Measurements from ENCODE around the gene PPP3CA. TPM values are rescaled to one million over a fixed set of nuclear protein-coding genes. Genes with fewer than 3 reads are reported as not detected.

The PPP3CA gene
- total RNA-seq, 2 experiments from 2014 or later: 12.9 to 13.8 TPM

DNA sequence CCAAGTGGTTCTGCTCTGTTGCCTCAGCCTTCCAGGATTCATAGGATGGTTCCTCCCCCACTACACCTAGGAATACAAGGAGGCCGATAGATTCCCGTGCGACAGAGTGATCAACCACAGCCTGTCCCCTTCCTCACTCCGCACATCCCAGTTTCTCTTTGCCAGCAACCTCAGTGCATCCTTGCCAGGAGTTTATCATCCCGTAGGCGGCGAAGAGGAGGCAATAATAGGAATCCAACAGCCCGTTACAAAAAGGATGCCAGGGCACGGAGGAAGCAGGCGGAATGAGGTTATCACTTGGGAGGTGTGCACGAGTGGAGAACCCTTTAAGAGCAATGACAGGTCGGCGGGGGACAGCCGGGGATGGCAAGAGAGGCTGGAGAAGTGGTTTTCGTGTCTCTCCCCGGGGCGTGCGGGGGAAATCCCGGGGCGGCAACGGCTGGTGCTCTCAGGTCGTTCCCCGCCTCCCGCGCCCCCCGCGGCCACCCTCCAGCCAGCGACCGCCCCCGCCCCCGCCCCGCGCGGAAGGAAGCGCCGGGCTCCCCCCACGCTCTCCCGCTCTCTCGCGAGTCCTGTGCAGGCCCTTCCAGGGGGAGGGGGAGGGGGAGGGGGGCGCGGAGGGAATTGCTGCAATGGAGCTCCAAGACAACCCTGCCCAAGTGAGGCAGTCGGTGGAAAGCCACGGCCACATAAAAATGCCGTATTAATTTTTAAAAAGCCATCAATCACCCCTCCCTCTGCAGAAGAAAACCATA lies 1.6 kb downstream of the PPP3CA start:
- no peak for TF ChIP-seq CTCF (IDR thresholded peaks at IDR 0.05)
- CTCF ChIA-PET: interaction anchor here (0.7 to 1.7 kb wide), 2 partner anchors 17 to 325 kb away, joined by 3 to 4 read pairs; no protein-coding TSS in a partner anchor
- DNase-seq: peak; percentile 15 to 87 (median 46)
- Mint-ChIP-seq H3K9me3 (no peaks in the 10 kb centered on the region), H3K4me3 (peak overlapping the region; percentile 100), H3K4me1 (ENCODE audit: low read depth) (peaks cover 51% of the 10 kb centered on the region), H3K27me3 (peaks cover 32% of the 10 kb centered on the region), H3K27ac (peak overlapping the region; percentile 94), H3K36me3 (ENCODE audit: low read depth) (peaks cover 23% of the 10 kb centered on the region)
- Histone ChIP-seq H3K27ac (ENCODE audit: low read depth in 1 of 2, low read length in 2 of 2) (peak overlapping the region in 1 of 2 donors; percentile 23), H3K4me3 (ENCODE audit: low read length) (peak overlapping the region; percentile 86), H3K9me3 (ENCODE audit: control insufficient read depth in 1 of 2, insufficient read depth in 1 of 2, low read length in 2 of 2) (no peaks in the 10 kb centered on the region), H3K4me1 (ENCODE audit: insufficient read depth, low read length) (peaks cover 15% of the 10 kb centered on the region), H3K36me3 (ENCODE audit: insufficient read depth, low read length) (no peaks in the 10 kb centered on the region), H3K27me3 (ENCODE audit: control insufficient read depth in 1 of 2, insufficient read depth in 2 of 2, low read length in 2 of 2) (peaks cover 0 to 4% of the 10 kb centered on the region in 2 experiments)
- intact Hi-C loops (cut with DNase I, micrococcal nuclease): loop anchor here (2.0 to 10.0 kb wide), 11 partner anchors 63 to 1781 kb away; partner anchors contain the start of genes SLC39A8 (in 2 of the 2), DNAJB14 (in 1 of the 2), TRMT10A (in 1 of the 2) and UBE2D3 (in 1 of the 2)
- ATAC-seq (ENCODE audit: poor library complexity): no peak
- POLR2A ChIA-PET: interaction anchor here (1.1 to 4.8 kb wide), 7 partner anchors 9 to 1523 kb away, joined by 4 to 48 read pairs (median 15); partner anchors contain the start of gene CISD2

DNA sequence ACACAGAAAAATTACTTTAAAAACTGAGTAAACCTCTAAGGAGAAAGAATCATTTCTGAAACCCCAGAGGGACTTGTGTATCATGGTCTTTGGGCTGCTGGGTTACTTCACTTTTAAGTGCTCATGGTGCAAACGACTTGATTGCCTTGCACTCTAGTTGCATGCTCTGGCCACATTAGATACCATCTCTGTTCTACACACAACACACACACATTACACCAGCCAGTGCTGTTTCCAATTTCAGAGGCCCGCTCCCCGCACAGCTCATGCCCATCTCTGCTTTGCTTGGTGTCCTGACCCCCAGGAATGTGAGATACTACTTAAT lies 2.1 kb downstream of the PPP3CA start:
- H3K9me3 ChIP-seq (ENCODE audit: control insufficient read depth in 1 of 2, insufficient read depth in 1 of 2, low read length in 2 of 2): no peaks in the 10 kb centered on the region
- H3K36me3 Mint-ChIP-seq (ENCODE audit: low read depth): peaks cover 23% of the 10 kb centered on the region
- H3K4me3 Mint-ChIP-seq: peak overlapping the region; percentile 100
- H3K36me3 ChIP-seq (ENCODE audit: insufficient read depth, low read length): no peaks in the 10 kb centered on the region
- H3K9me3 Mint-ChIP-seq: no peaks in the 10 kb centered on the region
- H3K27me3 Mint-ChIP-seq: peaks cover 27% of the 10 kb centered on the region
- intact Hi-C loops (cut with DNase I, micrococcal nuclease): loop anchor here (5.0 to 10.0 kb wide), 9 partner anchors 63 to 1780 kb away; partner anchors contain the start of genes DNAJB14 (in 1 of the 2), SLC39A8 (in 1 of the 2), TRMT10A (in 1 of the 2) and UBE2D3 (in 1 of the 2)
- peaks cover 15% of the 10 kb centered on the region for H3K4me1 ChIP-seq (ENCODE audit: insufficient read depth, low read length)
- ATAC-seq (ENCODE audit: poor library complexity): no peak
- DNase-seq: peak in 3 of 14 experiments; percentile 10 to 37 (median 27)
- no peak for TF ChIP-seq CTCF (IDR thresholded peaks at IDR 0.05)
- peaks cover 56% of the 10 kb centered on the region for H3K4me1 Mint-ChIP-seq (ENCODE audit: low read depth)
- H3K27me3 ChIP-seq (ENCODE audit: control insufficient read depth in 1 of 2, insufficient read depth in 2 of 2, low read length in 2 of 2): no peaks in the 10 kb centered on the region
- peak overlapping the region; percentile 94 for H3K27ac Mint-ChIP-seq
- H3K4me3 ChIP-seq (ENCODE audit: low read length): peak overlapping the region; percentile 86
- ChIA-PET CTCF (no interaction called here), POLR2A (interaction anchor here (1.9 to 4.8 kb wide), 2 partner anchors 12 to 18 kb away, joined by 7 to 48 read pairs; no protein-coding TSS in a partner anchor)
- no peak overlapping the region for H3K27ac ChIP-seq (ENCODE audit: low read depth in 1 of 2, low read length in 2 of 2)

GRCh38 chr4:101339332-101339731 lies 8.0 kb downstream of the PPP3CA start:
- ATAC-seq (ENCODE audit: poor library complexity) (no peak), DNase-seq (no peak)
- Histone ChIP-seq H3K27ac (ENCODE audit: low read depth in 1 of 2, low read length in 2 of 2) (no peak overlapping the region), H3K4me1 (ENCODE audit: insufficient read depth, low read length) (peaks cover 10% of the 10 kb centered on the region), H3K4me3 (ENCODE audit: low read length) (no peak overlapping the region), H3K36me3 (ENCODE audit: insufficient read depth, low read length) (no peaks in the 10 kb centered on the region), H3K9me3 (ENCODE audit: control insufficient read depth in 1 of 2, insufficient read depth in 1 of 2, low read length in 2 of 2) (no peaks in the 10 kb centered on the region), H3K27me3 (ENCODE audit: control insufficient read depth in 1 of 2, insufficient read depth in 2 of 2, low read length in 2 of 2) (no peaks in the 10 kb centered on the region)
- H3K27ac Mint-ChIP-seq: no peak overlapping the region
- intact Hi-C loops (cut with DNase I, micrococcal nuclease): no loop called here
- no peaks in the 10 kb centered on the region for H3K36me3 Mint-ChIP-seq (ENCODE audit: low read depth)
- H3K4me3 Mint-ChIP-seq: no peak overlapping the region
- no peaks in the 10 kb centered on the region for H3K27me3 Mint-ChIP-seq
- ChIA-PET POLR2A (interaction anchor here (1.0 to 2.0 kb wide), 3 partner anchors 9 to 12 kb away, joined by 3 to 6 read pairs (median 3); no protein-coding TSS in a partner anchor), CTCF (interaction anchor here (1.7 kb wide), 1 partner anchor 10 kb away, joined by 4 read pairs; no protein-coding TSS in a partner anchor)
- H3K4me1 Mint-ChIP-seq (ENCODE audit: low read depth): peaks cover 81% of the 10 kb centered on the region
- H3K9me3 Mint-ChIP-seq: no peaks in the 10 kb centered on the region
- no peak for TF ChIP-seq CTCF (IDR thresholded peaks at IDR 0.05)

Measured in CD4-positive, alpha-beta T cell (primary cell).